Caco-2 (cell line): Measurements from ENCODE around the gene MRPL37. TPM values are rescaled to one million over a fixed set of nuclear protein-coding genes. Genes with fewer than 3 reads are reported as not detected.

Experiments
- BruUV-seq: library from RNA; stranded (reverse); fragments of 400-500 nt; replicated peaks from 2 replicates; lab custom pipeline; 2021; lab: Mats Ljungman, UMichigan
- CTCF ChIA-PET: fragments of 300-600 bp; sonication (Branson Sonifier 250); formaldehyde crosslinking; loops from one replicate; lab custom pipeline; 2022; ENCODE audit warnings: antibody characterized with exemption; lab: Charles Lee
- POLR2A ChIA-PET: fragments of 300-600 bp; sonication (Branson Sonifier 250); formaldehyde crosslinking; loops from one replicate; lab custom pipeline; 2022; ENCODE audit warnings: antibody characterized with exemption; lab: Charles Lee
- DNase-seq, 2 experiments: peaks; one replicate each; pipeline versions ENCODE4 v3.0.0 to v3.0.0-alpha.2; 2020 to 2022
- H3K27me3 ChIP-seq: replicated peaks from 2 replicates; pipeline ENCODE4 v1.6.0; 2011; ENCODE audit warnings: low read length; ENCODE audit not compliant: control insufficient read depth, insufficient read depth
- H3K36me3 ChIP-seq: 2 replicates; pipeline ENCODE4 v1.5.1; 2011; ENCODE audit warnings: low read length; ENCODE audit not compliant: control insufficient read depth, insufficient read depth
- H3K4me1 ChIP-seq: fragments of 250-450 bp; sonication (Bioruptor Pico); 2 replicates; pipeline ENCODE4 v1.5.1; 2020; ENCODE audit warnings: mild to moderate bottlenecking
- H3K4me3 ChIP-seq: 2 replicates; pipeline ENCODE4 v1.5.1; 2011; ENCODE audit warnings: low read depth, mild to moderate bottlenecking, control low read depth, low read length
- H3K9me3 ChIP-seq: fragments of 250-450 bp; sonication (Bioruptor Pico); 2 replicates; pipeline ENCODE4 v1.5.1; 2020; ENCODE audit warnings: mild to moderate bottlenecking, moderate library complexity
- H3K27ac Mint-ChIP-seq: one replicate; pipeline ENCODE4 v1.8.0; 2022; ENCODE audit warnings: mixed read lengths; ENCODE audit not compliant: unreplicated experiment
- H3K27me3 Mint-ChIP-seq: one replicate; pipeline ENCODE4 v1.8.0; 2022; ENCODE audit warnings: mixed read lengths; ENCODE audit not compliant: insufficient read depth, unreplicated experiment
- H3K36me3 Mint-ChIP-seq: one replicate; pipeline ENCODE4 v1.8.0; 2022; ENCODE audit warnings: mild to moderate bottlenecking, mixed read lengths; ENCODE audit not compliant: insufficient read depth, unreplicated experiment
- H3K4me1 Mint-ChIP-seq: one replicate; pipeline ENCODE4 v1.8.0; 2022; ENCODE audit warnings: low read depth, mixed read lengths; ENCODE audit not compliant: unreplicated experiment
- H3K4me3 Mint-ChIP-seq: one replicate; pipeline ENCODE4 v1.8.0; 2022; ENCODE audit warnings: mild to moderate bottlenecking, moderate library complexity, mixed read lengths; ENCODE audit not compliant: unreplicated experiment
- H3K9me3 Mint-ChIP-seq: one replicate; pipeline ENCODE4 v1.8.0; 2022; ENCODE audit warnings: mixed read lengths; ENCODE audit not compliant: unreplicated experiment
- CTCF ChIP-seq, 2 experiments: fragments of 200-600 bp in 1 of 2; IDR thresholded peaks; 1 replicate in 1 of 2; 2 replicates in 1 of 2; pipeline versions ENCODE4 v1.5.1 to v1.8.0; 2011 to 2022; ENCODE audit warnings: antibody characterized with exemption in 1 of 2, control low read depth in 1 of 2, inconsistent platforms in 1 of 2, low read depth in 1 of 2, low read length in 1 of 2, mild to moderate bottlenecking in 1 of 2, moderate library complexity in 1 of 2; ENCODE audit not compliant: insufficient read depth in 1 of 2, severe bottlenecking in 1 of 2, unreplicated experiment in 1 of 2
- intact Hi-C: fragments of 100-400 bp; cut with micrococcal nuclease; formaldehyde crosslinking; loops from one replicate; pipeline ENCODE4 v1.10.0; 2022; ENCODE audit not compliant: unreplicated experiment
- total RNA-seq: library from RNA; stranded (reverse); gene quantifications from 2 replicates; pipeline ENCODE4 v1.2.3, GENCODE V29; 2022

The MRPL37 gene
- total RNA-seq, 1 experiment from 2014 or later: 95.6 TPM

GRCh38 chr1:54245501-54245900, 45.5 kb downstream of the MRPL37 start:
- TF ChIP-seq CTCF (IDR thresholded peaks at IDR 0.05; ENCODE audit: insufficient read depth in 1 of 2, low read depth in 1 of 2, low read length in 1 of 2, severe bottlenecking in 1 of 2, unreplicated experiment in 1 of 2): no peak
- no TSS peak for BruUV-seq
- no peak overlapping the region for H3K4me3 Mint-ChIP-seq
- H3K9me3 Mint-ChIP-seq: no peaks in the 10 kb centered on the region
- DNase-seq: no peak
- ChIA-PET POLR2A (no interaction called here), CTCF (no interaction called here)
- no peaks in the 10 kb centered on the region for H3K4me1 Mint-ChIP-seq
- H3K27me3 ChIP-seq: no peaks in the 10 kb centered on the region
- H3K36me3 ChIP-seq: no peaks in the 10 kb centered on the region; the same call in none of the 2 replicates
- H3K4me1 ChIP-seq: no peaks in the 10 kb centered on the region
- no peaks in the 10 kb centered on the region for H3K9me3 ChIP-seq
- no peak overlapping the region for H3K4me3 ChIP-seq
- no peak overlapping the region for H3K27ac Mint-ChIP-seq
- H3K36me3 Mint-ChIP-seq: peaks cover 33% of the 10 kb centered on the region
- no peaks in the 10 kb centered on the region for H3K27me3 Mint-ChIP-seq
- intact Hi-C loops: no loop called here

GRCh38 chr1:54246116-54246721, 46.3 kb downstream of the MRPL37 start:
- no peak for DNase-seq
- intact Hi-C loops: no loop called here
- H3K27ac Mint-ChIP-seq: no peak overlapping the region
- Histone ChIP-seq H3K9me3 (no peaks in the 10 kb centered on the region), H3K36me3 (no peaks in the 10 kb centered on the region; the same call in none of the 2 replicates), H3K27me3 (no peaks in the 10 kb centered on the region), H3K4me1 (no peaks in the 10 kb centered on the region), H3K4me3 (no peak overlapping the region)
- ChIA-PET CTCF (no interaction called here), POLR2A (no interaction called here)
- no peaks in the 10 kb centered on the region for H3K27me3 Mint-ChIP-seq
- H3K4me1 Mint-ChIP-seq: no peaks in the 10 kb centered on the region
- peaks cover 27% of the 10 kb centered on the region for H3K36me3 Mint-ChIP-seq
- H3K4me3 Mint-ChIP-seq: no peak overlapping the region
- TF ChIP-seq CTCF (IDR thresholded peaks at IDR 0.05; ENCODE audit: insufficient read depth in 1 of 2, low read depth in 1 of 2, low read length in 1 of 2, severe bottlenecking in 1 of 2, unreplicated experiment in 1 of 2): no peak
- BruUV-seq: no TSS peak
- H3K9me3 Mint-ChIP-seq: no peaks in the 10 kb centered on the region

- Mint-ChIP-seq H3K4me1 (no peaks in the 10 kb centered on the region), H3K9me3 (no peaks in the 10 kb centered on the region), H3K36me3 (peaks cover 22% of the 10 kb centered on the region), H3K27ac (no peak overlapping the region), H3K4me3 (no peak overlapping the region), H3K27me3 (no peaks in the 10 kb centered on the region)
- intact Hi-C loops: no loop called here
- H3K27me3 ChIP-seq: no peaks in the 10 kb centered on the region
- H3K4me1 ChIP-seq: no peaks in the 10 kb centered on the region
- ChIA-PET CTCF (no interaction called here), POLR2A (no interaction called here)
- TF ChIP-seq CTCF (IDR thresholded peaks at IDR 0.05; ENCODE audit: insufficient read depth in 1 of 2, low read depth in 1 of 2, low read length in 1 of 2, severe bottlenecking in 1 of 2, unreplicated experiment in 1 of 2): no peak
- no peak overlapping the region for H3K4me3 ChIP-seq
- no peaks in the 10 kb centered on the region; the same call in 1 of the 2 replicates for H3K36me3 ChIP-seq
- BruUV-seq: no TSS peak
- DNase-seq: no peak
- no peaks in the 10 kb centered on the region for H3K9me3 ChIP-seq
Measured at GRCh38 chr1:54247863-54248515, 48.0 kb downstream of the MRPL37 start.
